Measurements from ENCODE around the gene LNPEP. TPM values are rescaled to one million over a fixed set of nuclear protein-coding genes. Genes with fewer than 3 reads are reported as not detected.

Gene LNPEP
- total RNA-seq, 6 donors from 2014 or later: 28.9 to 67.2 (median 42.7) TPM

- H3K36me3 ChIP-seq: no peaks in the 10 kb centered on the region
- no peak for ATAC-seq (ENCODE audit: low FRiP score in 2 of 2)
- no peaks in the 10 kb centered on the region for H3K27me3 ChIP-seq
- 93 to 94% methylated on average over 9 of the region's 9 CpGs for whole genome bisulfite sequencing, 2 donors
- peaks cover 10 to 17% (median 12%) of the 10 kb centered on the region in 4 donors for H3K4me1 ChIP-seq
- DNase-seq: no peak
- no peak overlapping the region for H3K27ac ChIP-seq
- H3K9me3 ChIP-seq: no peaks in the 10 kb centered on the region
- no peak overlapping the region for H3K4me3 ChIP-seq
- TF ChIP-seq POLR2A (IDR thresholded peaks at IDR 0.05) (no peak), POLR2AphosphoS5 (IDR thresholded peaks at IDR 0.05) (no peak), EP300 (IDR thresholded peaks at IDR 0.05) (no peak), CTCF (IDR thresholded peaks at IDR 0.05) (no peak)
These were observed 6.2 kb downstream of the LNPEP start for GRCh38 chr5:96942078-96942477.

- WGBS, 2 donors: 95 to 100% methylated on average over 1 of the region's 1 CpG
- Histone ChIP-seq H3K27me3 (no peaks in the 10 kb centered on the region), H3K9me3 (no peaks in the 10 kb centered on the region), H3K4me3 (no peak overlapping the region), H3K36me3 (no peaks in the 10 kb centered on the region), H3K27ac (no peak overlapping the region), H3K4me1 (peaks cover 2 to 12% (median 8%) of the 10 kb centered on the region in 4 donors)
- DNase-seq (no peak), ATAC-seq (ENCODE audit: low FRiP score in 2 of 2) (no peak)
- TF ChIP-seq POLR2A (IDR thresholded peaks at IDR 0.05) (no peak), EP300 (IDR thresholded peaks at IDR 0.05) (no peak), POLR2AphosphoS5 (IDR thresholded peaks at IDR 0.05) (no peak), CTCF (IDR thresholded peaks at IDR 0.05) (no peak)
These were observed 7.0 kb downstream of the LNPEP start for GRCh38 chr5:96942911-96943310.

GRCh38 chr5:96943799-96944198 is 7.9 kb downstream of the LNPEP start:
- whole genome bisulfite sequencing, 2 donors: 88 to 92% methylated on average over 1 of the region's 1 CpG
- Histone ChIP-seq H3K9me3 (no peaks in the 10 kb centered on the region), H3K27me3 (no peaks in the 10 kb centered on the region), H3K4me3 (no peak overlapping the region), H3K27ac (no peak overlapping the region), H3K4me1 (peaks cover 0 to 4% (median under 1%) of the 10 kb centered on the region in 4 donors), H3K36me3 (no peaks in the 10 kb centered on the region)
- TF ChIP-seq POLR2AphosphoS5 (IDR thresholded peaks at IDR 0.05) (no peak), EP300 (IDR thresholded peaks at IDR 0.05) (no peak), CTCF (IDR thresholded peaks at IDR 0.05) (no peak), POLR2A (IDR thresholded peaks at IDR 0.05) (no peak)
- no peak for ATAC-seq (ENCODE audit: low FRiP score in 2 of 2)
- DNase-seq: no peak

- WGBS, 2 donors: 59 to 81% methylated on average over 5 of the region's 5 CpGs
- DNase-seq (no peak), ATAC-seq (ENCODE audit: low FRiP score in 2 of 2) (no peak)
- Histone ChIP-seq H3K4me3 (no peak overlapping the region), H3K36me3 (no peaks in the 10 kb centered on the region), H3K27ac (no peak overlapping the region), H3K4me1 (peaks cover 0 to 4% (median 0%) of the 10 kb centered on the region in 4 donors), H3K27me3 (no peaks in the 10 kb centered on the region), H3K9me3 (no peaks in the 10 kb centered on the region)
- TF ChIP-seq POLR2A (IDR thresholded peaks at IDR 0.05) (no peak), POLR2AphosphoS5 (IDR thresholded peaks at IDR 0.05) (no peak), EP300 (IDR thresholded peaks at IDR 0.05) (no peak), CTCF (IDR thresholded peaks at IDR 0.05) (no peak)
These were observed 9.4 kb downstream of the LNPEP start for GRCh38 chr5:96945144-96945897.

GRCh38 chr5:96946381-96946780 is 10.5 kb downstream of the LNPEP start:
- H3K36me3 ChIP-seq: no peaks in the 10 kb centered on the region
- DNase-seq: no peak
- peaks cover 0 to 4% (median 0%) of the 10 kb centered on the region in 4 donors for H3K4me1 ChIP-seq
- no peaks in the 10 kb centered on the region for H3K9me3 ChIP-seq
- WGBS, 2 donors: 87 to 94% methylated on average over 3 of the region's 3 CpGs
- no peak overlapping the region for H3K4me3 ChIP-seq
- H3K27ac ChIP-seq: no peak overlapping the region
- no peaks in the 10 kb centered on the region for H3K27me3 ChIP-seq
- no peak for ATAC-seq (ENCODE audit: low FRiP score in 2 of 2)
- no peak for TF ChIP-seq EP300 (IDR thresholded peaks at IDR 0.05)
- TF ChIP-seq CTCF (IDR thresholded peaks at IDR 0.05): no peak
- no peak for TF ChIP-seq POLR2A (IDR thresholded peaks at IDR 0.05)
- no peak for TF ChIP-seq POLR2AphosphoS5 (IDR thresholded peaks at IDR 0.05)
